MM.1S (cell line): ENCODE measurements around the gene ACRBP.

Experiments used
- DNase-seq: peaks from one replicate; pipeline ENCODE4 v3.0.0-alpha.2; 2015
- H2AFZ ChIP-seq: fragments of 300-600 bp; sonication (generic); 2 replicates; pipeline ENCODE4 v1.6.0; 2016; ENCODE audit warnings: antibody characterized with exemption, low read length
- H3F3A ChIP-seq: fragments of 300-600 bp; sonication (generic); 2 replicates; pipeline ENCODE4 v1.6.1; 2016; ENCODE audit warnings: mild to moderate bottlenecking, antibody characterized with exemption, low read length, moderate library complexity, mixed read lengths; ENCODE audit not compliant: insufficient read depth
- H3K27ac ChIP-seq: fragments of 300-600 bp; sonication (generic); 2 replicates; pipeline ENCODE4 v1.5.1; 2016; ENCODE audit warnings: mild to moderate bottlenecking, low read length
- H3K27me3 ChIP-seq: fragments of 300-600 bp; sonication (generic); replicated peaks from 2 replicates; pipeline ENCODE4 v1.6.0; 2016; ENCODE audit warnings: low read length; ENCODE audit not compliant: insufficient read depth
- H3K36me3 ChIP-seq: fragments of 300-600 bp; sonication (generic); replicated peaks from 2 replicates; pipeline ENCODE4 v1.6.1; 2016; ENCODE audit warnings: mild to moderate bottlenecking, low read length, mixed read lengths; ENCODE audit not compliant: insufficient read depth
- H3K4me1 ChIP-seq: fragments of 300-600 bp; sonication (generic); 2 replicates; pipeline ENCODE4 v1.6.1; 2016; ENCODE audit warnings: low read length, mixed read lengths
- H3K4me2 ChIP-seq: fragments of 300-600 bp; sonication (generic); 2 replicates; pipeline ENCODE4 v1.6.0; 2016; ENCODE audit warnings: low read depth, low read length
- H3K4me3 ChIP-seq: fragments of 300-600 bp; sonication (generic); 2 replicates; pipeline ENCODE4 v1.5.1; 2016; ENCODE audit warnings: low read length, mixed read lengths
- H3K79me2 ChIP-seq: fragments of 300-600 bp; sonication (generic); 2 replicates; pipeline ENCODE4 v1.6.1; 2016; ENCODE audit warnings: mixed run types, low read length, mixed read lengths
- H3K9ac ChIP-seq: fragments of 300-600 bp; sonication (generic); 2 replicates; pipeline ENCODE4 v1.6.1; 2016; ENCODE audit warnings: low read length, mixed read lengths
- H3K9me2 ChIP-seq: fragments of 300-600 bp; sonication (generic); replicated peaks from 2 replicates; pipeline ENCODE4 v1.6.1; 2016; ENCODE audit warnings: mild to moderate bottlenecking, low read length, mixed read lengths; ENCODE audit not compliant: insufficient read depth
- H3K9me3 ChIP-seq: fragments of 300-600 bp; sonication (generic); replicated peaks from 2 replicates; pipeline ENCODE4 v1.6.1; 2016; ENCODE audit warnings: mild to moderate bottlenecking, low read length, mixed read lengths; ENCODE audit not compliant: insufficient read depth
- H4K20me1 ChIP-seq: fragments of 300-600 bp; sonication (generic); 2 replicates; pipeline ENCODE4 v1.6.1; 2016; ENCODE audit warnings: mild to moderate bottlenecking, low read length, moderate library complexity, mixed read lengths; ENCODE audit not compliant: insufficient read depth
- CTCF ChIP-seq: fragments of 300-600 bp; sonication (generic); IDR thresholded peaks from 2 replicates; pipeline ENCODE4 v1.5.1; 2016; ENCODE audit warnings: antibody characterized with exemption, low read length, mixed read lengths
- EZH2 ChIP-seq: fragments of 300-600 bp; sonication (generic); optimal IDR thresholded peaks from 2 replicates; pipeline ENCODE3; 2017; ENCODE audit warnings: low read depth, mild to moderate bottlenecking, antibody characterized with exemption, low read length, mixed read lengths
- EZH2phosphoT487 ChIP-seq: fragments of 300-600 bp; sonication (generic); IDR thresholded peaks from 2 replicates; pipeline ENCODE4 v1.6.1; 2018; ENCODE audit warnings: antibody characterized with exemption, low read length

The ACRBP gene

DNA sequence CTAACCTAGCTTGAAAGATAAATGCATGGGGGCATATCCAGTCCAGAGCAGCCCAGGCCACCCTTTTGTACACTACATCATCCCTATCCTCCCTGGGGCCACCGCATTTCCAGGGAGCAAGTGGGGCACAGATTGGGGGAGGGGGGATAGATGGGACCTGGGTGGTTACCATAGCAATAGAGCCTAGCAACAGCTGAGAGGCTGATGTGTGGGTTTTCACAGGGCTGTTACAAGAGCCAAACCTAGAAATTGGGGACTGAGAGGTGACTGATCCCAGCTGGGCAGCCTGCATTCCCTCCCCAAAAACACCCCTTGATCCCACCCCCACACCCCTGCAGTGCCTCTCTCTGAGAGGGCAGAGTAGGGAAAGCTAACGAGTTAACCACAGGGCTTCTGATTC, 45.7 kb upstream of the ACRBP start:
- Histone ChIP-seq H3K4me2 (no peak overlapping the region), H3K27me3 (peaks cover 37% of the 10 kb centered on the region), H3K9me2 (no peaks in the 10 kb centered on the region), H2AFZ (no peak overlapping the region), H3K36me3 (no peaks in the 10 kb centered on the region), H3K79me2 (peaks cover 21% of the 10 kb centered on the region), H3K27ac (no peak overlapping the region), H4K20me1 (no peaks in the 10 kb centered on the region), H3K4me1 (peaks cover 3% of the 10 kb centered on the region; the same call in 1 of the 2 replicates), H3K9ac (no peak overlapping the region), H3K9me3 (no peaks in the 10 kb centered on the region), H3K4me3 (no peak overlapping the region), H3F3A (no peaks in the 10 kb centered on the region)
- no peak for TF ChIP-seq EZH2phosphoT487
- no peak for TF ChIP-seq CTCF
- no peak for TF ChIP-seq EZH2
- DNase-seq, result no peak

- Histone ChIP-seq H3K9me3 (no peaks in the 10 kb centered on the region), H2AFZ (no peak overlapping the region), H3K4me3 (no peak overlapping the region), H3K79me2 (peaks cover 35% of the 10 kb centered on the region), H3K27ac (no peak overlapping the region), H3K27me3 (peaks cover 23% of the 10 kb centered on the region), H3F3A (no peaks in the 10 kb centered on the region), H3K36me3 (no peaks in the 10 kb centered on the region), H3K4me1 (peaks cover 12% of the 10 kb centered on the region), H3K4me2 (no peak overlapping the region), H3K9ac (no peak overlapping the region), H3K9me2 (no peaks in the 10 kb centered on the region), H4K20me1 (no peaks in the 10 kb centered on the region)
- no peak for DNase-seq
- TF ChIP-seq EZH2 (no peak), EZH2phosphoT487 (no peak), CTCF (no peak)
Observed at GRCh38 chr12:6691473-6691872, 44.2 kb upstream of the ACRBP start.

GRCh38 chr12:6688999-6689882, 42.0 kb upstream of the ACRBP start, which contains the start of gene ZNF384:
Gene ZNF384 (minus strand): TSS chr12:6689375. CDS start chr12:6679520, 9,855 bp downstream.
- peak within 1 kb of the TSS; percentile 94 for H3K9ac ChIP-seq
- peak within 1 kb of the TSS; percentile 92 for H3K4me2 ChIP-seq
- peak within 1 kb of the TSS; percentile 76 for H3K27ac ChIP-seq
- H4K20me1 ChIP-seq, result no peaks in the 10 kb centered on the region
- no peaks in the 10 kb centered on the region for H3K9me2 ChIP-seq
- peaks cover 58% of the 10 kb centered on the region for H3K79me2 ChIP-seq
- H3K9me3 ChIP-seq, result no peaks in the 10 kb centered on the region
- DNase-seq, result peak; percentile 100
- peak within 1 kb of the TSS; percentile 68 for H2AFZ ChIP-seq
- H3K27me3 ChIP-seq, result peaks cover 2% of the 10 kb centered on the region; the same call in 1 of the 2 replicates
- peak within 1 kb of the TSS; percentile 77 for H3K4me3 ChIP-seq
- H3F3A ChIP-seq, result no peaks in the 10 kb centered on the region
- TF ChIP-seq EZH2 (no peak), CTCF (no peak), EZH2phosphoT487 (no peak)
- H3K4me1 ChIP-seq, result peaks cover 18% of the 10 kb centered on the region
- H3K36me3 ChIP-seq, result no peaks in the 10 kb centered on the region
